Measurements from ENCODE around the gene TJP3. TPM values are rescaled to one million over a fixed set of nuclear protein-coding genes. Genes with fewer than 3 reads are reported as not detected.

TJP3 gene
- total RNA-seq, 1 experiment from 2014 or later, result not detected

DNA sequence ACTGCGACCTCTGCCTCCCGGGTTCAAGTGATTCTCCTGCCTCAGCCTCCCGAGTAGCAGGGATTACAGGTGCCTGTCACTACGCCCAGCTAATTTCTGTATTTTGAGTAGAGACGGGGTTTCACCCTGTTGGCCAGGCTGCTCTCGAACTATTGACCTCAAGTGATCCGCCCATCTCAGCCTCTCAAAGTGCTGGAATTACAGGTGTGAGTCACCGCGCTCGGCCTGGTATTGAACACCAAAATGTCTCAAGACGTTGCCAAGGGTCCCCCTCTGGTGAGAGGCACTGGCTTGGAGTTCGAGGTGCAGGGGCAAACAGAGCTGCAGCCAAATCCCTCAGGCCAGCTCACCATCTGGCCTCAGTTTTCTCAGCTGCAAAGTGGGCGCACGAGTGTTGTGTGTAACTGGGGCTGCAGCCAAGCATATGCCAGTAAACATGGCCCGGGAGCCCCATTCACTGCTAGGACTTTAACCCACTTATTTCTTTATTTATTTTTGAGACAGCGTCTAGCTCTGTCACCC, 8.0 kb downstream of the TJP3 start:
- DNase-seq (ENCODE audit: low spot score), result no peak

- DNase-seq (ENCODE audit: low spot score), result no peak
Observed at GRCh38 chr19:3719868-3720267, 11.7 kb downstream of the TJP3 start.

- DNase-seq (ENCODE audit: low spot score), result no peak
Observed at GRCh38 chr19:3720349-3720917, 12.2 kb downstream of the TJP3 start.

DNA sequence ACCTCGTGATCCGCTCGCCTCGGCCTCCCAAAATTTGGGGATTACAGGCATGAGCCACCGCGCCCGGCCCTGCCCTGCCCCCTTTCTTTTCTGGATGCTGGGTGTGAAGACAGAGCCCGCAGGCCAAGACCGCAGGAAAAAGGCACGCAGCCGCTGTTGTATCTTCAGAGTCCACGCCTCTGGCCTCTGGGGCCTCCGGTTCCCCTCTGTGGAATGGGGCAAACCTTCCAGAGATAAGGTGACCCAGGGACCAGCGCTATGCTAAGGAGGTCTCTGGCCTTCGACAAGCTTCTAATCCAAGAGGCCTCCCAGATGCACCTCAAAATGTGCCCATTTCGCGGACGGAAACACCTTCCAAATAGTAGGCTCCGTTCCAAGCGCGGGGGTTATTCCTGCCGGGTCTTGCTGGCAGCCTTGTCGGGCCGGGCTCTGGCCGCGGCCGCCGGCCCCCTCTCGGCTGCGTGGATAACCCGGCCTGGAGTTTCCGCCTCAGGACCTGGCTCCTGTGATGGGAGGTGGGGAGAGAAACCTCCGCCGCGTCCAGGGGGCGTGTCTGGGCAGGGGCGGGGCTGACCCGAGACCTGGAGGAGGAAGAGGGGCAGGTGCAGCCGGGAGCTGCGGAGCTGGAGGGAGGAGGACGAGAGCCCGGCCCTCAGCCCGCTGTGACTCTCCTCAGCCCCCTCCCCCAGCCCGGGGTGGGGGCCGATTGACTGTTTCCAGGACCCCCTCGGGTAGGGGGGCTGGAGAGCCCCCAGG, 13.1 kb downstream of the TJP3 start:
- DNase-seq (ENCODE audit: low spot score), result peak; percentile 78

- DNase-seq (ENCODE audit: low spot score), result no peak
Observed at GRCh38 chr19:3721887-3722442, 13.8 kb downstream of the TJP3 start.

GRCh38 chr19:3722443-3723109, 14.4 kb downstream of the TJP3 start:
- no peak for DNase-seq (ENCODE audit: low spot score)

GRCh38 chr19:3723110-3723488, 14.9 kb downstream of the TJP3 start:
- DNase-seq (ENCODE audit: low spot score), result no peak

- no peak for DNase-seq (ENCODE audit: low spot score)
Observed at GRCh38 chr19:3723883-3724282, 15.7 kb downstream of the TJP3 start.

DNA sequence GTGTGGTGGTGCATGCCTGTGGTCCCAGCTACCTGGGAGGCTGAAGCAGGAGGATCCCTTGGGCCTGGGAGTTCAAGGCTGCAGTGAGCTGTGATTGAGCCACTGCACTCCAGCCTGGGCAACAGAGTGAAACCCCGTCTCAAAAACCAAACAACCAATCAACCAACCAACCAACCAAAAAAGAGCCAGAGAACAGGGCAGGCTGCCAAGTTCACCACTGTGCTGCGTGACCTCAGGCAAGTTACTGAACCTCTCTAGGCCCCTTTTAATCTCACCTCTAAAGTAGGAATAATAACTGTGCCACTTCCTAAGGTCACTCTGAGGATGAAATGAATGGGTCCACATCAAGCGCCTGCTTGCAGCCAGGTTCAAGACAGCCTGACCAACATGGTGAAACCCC, 16.9 kb downstream of the TJP3 start:
- DNase-seq (ENCODE audit: low spot score), result no peak

DNA sequence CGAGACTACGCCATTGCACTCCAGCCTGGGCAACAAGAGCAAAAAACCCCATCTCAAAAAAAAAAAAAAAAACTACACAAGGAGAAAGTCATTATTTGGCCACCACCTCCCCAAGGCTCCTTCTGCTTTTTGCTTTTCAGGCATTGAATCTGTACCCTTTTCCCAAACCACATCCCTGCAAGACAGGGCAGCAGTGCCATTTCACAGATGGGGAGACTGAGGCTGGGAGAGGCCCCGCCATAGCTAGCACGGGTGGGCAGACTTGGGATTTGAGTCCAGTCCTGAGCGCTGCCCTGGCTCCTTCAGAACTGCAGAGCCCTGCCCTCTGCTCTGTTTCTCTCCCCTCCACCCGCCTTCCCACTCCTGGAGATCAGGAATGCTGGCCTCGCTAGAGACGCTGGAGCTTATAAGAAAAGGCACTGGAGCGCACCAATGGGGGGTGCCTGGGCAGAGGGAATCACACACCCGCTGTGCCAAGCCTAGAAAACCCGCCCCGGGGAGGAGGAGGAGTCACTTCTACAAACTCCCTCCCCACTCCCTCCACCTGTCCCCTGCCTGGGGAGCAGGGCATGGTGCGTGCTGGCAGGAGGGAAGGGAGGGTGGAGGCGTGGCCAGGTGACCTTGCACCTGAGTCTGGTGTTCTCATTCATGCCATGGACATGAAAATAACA, 17.6 kb downstream of the TJP3 start:
- no peak for DNase-seq (ENCODE audit: low spot score)

- no peak for DNase-seq (ENCODE audit: low spot score)
Observed at GRCh38 chr19:3730457-3730958, 22.3 kb downstream of the TJP3 start.

- DNase-seq (ENCODE audit: low spot score), result no peak
Observed at GRCh38 chr19:3732108-3732507, 23.9 kb downstream of the TJP3 start.

DNA sequence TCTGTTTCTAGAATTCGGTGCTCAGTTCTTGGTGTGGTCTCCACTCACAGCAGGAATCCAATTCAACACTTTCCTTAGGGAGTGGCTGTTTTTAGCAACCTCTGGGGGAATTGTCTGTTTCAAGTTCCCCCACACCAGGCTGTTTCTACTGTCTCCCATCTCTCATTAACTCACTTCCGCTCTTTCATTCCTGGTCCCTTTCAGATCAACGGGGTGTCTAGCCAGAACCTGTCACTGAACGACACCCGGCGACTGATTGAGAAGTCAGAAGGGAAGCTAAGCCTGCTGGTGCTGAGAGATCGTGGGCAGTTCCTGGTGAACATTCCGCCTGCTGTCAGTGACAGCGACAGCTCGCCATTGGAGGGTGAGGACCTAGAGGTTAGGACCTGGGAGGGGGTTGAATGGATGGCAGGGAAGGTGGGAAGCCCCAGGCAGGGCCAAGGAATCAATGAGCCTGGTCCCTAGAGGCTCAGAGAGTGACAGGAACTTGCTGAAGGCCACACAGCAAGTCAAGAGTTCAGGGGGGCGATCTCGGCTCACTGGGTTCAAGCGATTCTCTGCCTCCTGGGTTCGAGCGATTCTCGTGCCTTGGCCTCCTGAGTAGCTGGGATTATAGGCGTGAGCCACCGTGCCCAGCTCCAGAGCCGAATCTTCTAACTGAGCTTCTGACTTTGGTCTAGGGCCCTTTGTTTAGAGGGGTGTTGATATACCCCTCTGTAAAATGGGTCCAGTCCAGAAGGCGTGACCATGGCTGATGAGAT, 25.5 kb downstream of the TJP3 start:
- DNase-seq (ENCODE audit: low spot score), result no peak

- DNase-seq (ENCODE audit: low spot score), result no peak
Observed at GRCh38 chr19:3734310-3734600, 26.1 kb downstream of the TJP3 start.

- no peak for DNase-seq (ENCODE audit: low spot score)
Observed at GRCh38 chr19:3736106-3736724, 28.0 kb downstream of the TJP3 start.

GRCh38 chr19:3737487-3738205, 29.5 kb downstream of the TJP3 start:
- DNase-seq (ENCODE audit: low spot score), result no peak

GRCh38 chr19:3738477-3739220, 30.5 kb downstream of the TJP3 start:
- no peak for DNase-seq (ENCODE audit: low spot score)

DNA sequence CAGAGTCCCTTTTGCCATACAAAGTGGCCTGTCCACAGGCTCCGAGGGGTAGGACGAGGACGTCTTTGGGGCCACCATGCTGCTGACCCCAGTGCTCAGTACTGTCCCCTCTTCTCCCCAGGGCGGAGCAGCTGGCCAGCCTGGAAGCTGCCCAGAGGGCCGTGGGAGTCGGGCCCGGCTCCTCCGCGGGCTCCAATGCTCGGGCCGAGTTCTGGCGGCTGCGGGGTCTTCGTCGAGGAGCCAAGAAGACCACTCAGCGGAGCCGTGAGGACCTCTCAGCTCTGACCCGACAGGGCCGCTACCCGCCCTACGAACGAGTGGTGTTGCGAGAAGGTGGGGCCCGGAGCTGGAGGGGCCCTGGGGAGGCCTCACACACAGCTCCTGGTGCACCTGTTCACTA, 32.2 kb downstream of the TJP3 start:
- DNase-seq (ENCODE audit: low spot score), result no peak

- DNase-seq (ENCODE audit: low spot score), result no peak
Observed at GRCh38 chr19:3743486-3743885, 35.3 kb downstream of the TJP3 start.
